ENCODE data around the gene PTPA.
"Not testable (repeated sequence)": the region's sequence is repeated elsewhere in the genome, so short reads cannot be mapped to it uniquely, and the experiment has no call there.

The PTPA gene

DNA sequence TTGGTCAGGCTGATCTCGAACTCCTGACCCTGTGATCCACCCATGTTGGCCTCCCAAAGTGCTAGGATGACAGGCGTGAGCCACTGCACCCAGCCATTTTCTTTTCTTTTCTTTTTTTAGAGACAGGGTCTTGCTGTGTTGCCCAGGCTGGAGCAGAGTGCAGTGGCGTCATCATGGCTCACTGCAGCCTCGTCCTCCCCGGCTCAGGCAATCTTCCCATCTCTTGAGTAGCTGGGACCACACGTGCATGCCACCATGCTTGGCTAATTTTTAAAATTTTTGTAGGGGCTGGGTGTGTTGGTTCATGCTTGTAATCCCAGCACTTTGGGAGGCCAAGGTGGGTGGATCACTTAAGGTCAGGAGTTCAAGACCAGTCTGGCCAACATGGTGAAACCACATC lies 85.8 kb downstream of the PTPA start:
- not testable (repeated sequence) for H3K4me3 ChIP-seq (ENCODE audit: low read length); H3K36me3 ChIP-seq (ENCODE audit: control insufficient read depth, insufficient read depth, low read length); H3K9me3 ChIP-seq (ENCODE audit: control insufficient read depth, low read length); H3K4me1 ChIP-seq (ENCODE audit: control insufficient read depth, insufficient read depth, low read length); H3K9ac ChIP-seq (ENCODE audit: low read length); H3K27me3 ChIP-seq (ENCODE audit: control insufficient read depth, insufficient read depth, low read length)

DNA sequence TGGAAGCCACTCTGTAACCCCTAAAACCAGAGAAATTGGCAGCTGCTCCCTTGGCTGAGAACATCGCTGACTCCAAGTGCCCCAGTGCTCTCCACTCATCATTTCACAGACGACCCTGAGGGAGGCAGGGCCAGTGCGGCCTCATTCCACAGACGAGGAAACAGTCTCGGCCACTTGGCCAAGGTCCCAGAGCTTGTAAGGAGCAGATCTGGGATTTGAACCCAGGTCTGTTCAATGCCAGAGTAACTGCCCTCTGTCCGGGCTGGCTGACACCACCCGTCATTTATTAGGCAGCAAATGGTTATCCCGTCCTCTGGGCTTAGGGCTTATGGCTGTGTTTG lies 86.7 kb downstream of the PTPA start:
- Histone ChIP-seq H3K36me3 (ENCODE audit: control insufficient read depth, insufficient read depth, low read length) (no peaks in the 10 kb centered on the region), H3K4me3 (ENCODE audit: low read length) (no peak overlapping the region), H3K27me3 (ENCODE audit: control insufficient read depth, insufficient read depth, low read length) (no peaks in the 10 kb centered on the region), H3K4me1 (ENCODE audit: control insufficient read depth, insufficient read depth, low read length) (no peaks in the 10 kb centered on the region), H3K9ac (ENCODE audit: low read length) (peak overlapping the region; percentile 17), H3K9me3 (ENCODE audit: control insufficient read depth, low read length) (no peaks in the 10 kb centered on the region)

Measured in mucosa of stomach (tissue), 1 donor.